Measurements from ENCODE around the gene SIT1. TPM values are rescaled to one million over a fixed set of nuclear protein-coding genes. Genes with fewer than 3 reads are reported as not detected.

Gene SIT1
- total RNA-seq, 4 donors from 2014 or later, result 0.42 to 4.2 (median 1.5) TPM

- peak within 1 kb of the TSS; percentile 31 to 68 (median 58) for H3K4me3 ChIP-seq
- H3K9me3 ChIP-seq, result no peaks in the 10 kb centered on the region
- TF ChIP-seq CTCF (IDR thresholded peaks at IDR 0.05) (peak in 1 of 6 experiments; percentile 31), POLR2A (IDR thresholded peaks at IDR 0.05) (no peak)
- H3K36me3 ChIP-seq, result peaks cover 0 to 26% (median 0%) of the 10 kb centered on the region in 3 donors
- DNase-seq, result no peak
- H3K27me3 ChIP-seq, result no peaks in the 10 kb centered on the region
- 3 to 18% methylated on average over 8 to 15 of the region's 58 CpGs for WGBS, 2 donors
- H3K4me1 ChIP-seq, result peaks cover 9 to 60% (median 15%) of the 10 kb centered on the region in 3 donors
- intact Hi-C loops (cut with DNase I), result no loop called here
- H3K27ac ChIP-seq, result peak within 1 kb of the TSS; percentile 50 to 96 (median 90)
These were observed 14.1 kb upstream of the SIT1 start, which contains the start of gene ARHGEF39 for GRCh38 chr9:35664531-35665470. Gene ARHGEF39 (minus strand): TSS chr9:35665195. CDS start chr9:35665169, 26 bp downstream.

- Histone ChIP-seq H3K9me3 (no peaks in the 10 kb centered on the region), H3K27me3 (no peaks in the 10 kb centered on the region), H3K36me3 (peaks cover 0 to 26% (median 0%) of the 10 kb centered on the region in 3 donors), H3K27ac (peak overlapping the region; percentile 32 to 96 (median 80)), H3K4me1 (peaks cover 18 to 73% (median 22%) of the 10 kb centered on the region in 3 donors), H3K4me3 (no peak overlapping the region)
- TF ChIP-seq CTCF (IDR thresholded peaks at IDR 0.05) (no peak), POLR2A (IDR thresholded peaks at IDR 0.05) (no peak)
- intact Hi-C loops (cut with DNase I), result no loop called here
- DNase-seq, result no peak
- WGBS, 2 donors, result 72 to 87% methylated on average over 5 to 6 of the region's 7 CpGs
These were observed 11.7 kb upstream of the SIT1 start for GRCh38 chr9:35662437-35662836.

- no peak overlapping the region for H3K4me3 ChIP-seq
- peaks cover 18 to 79% (median 27%) of the 10 kb centered on the region in 3 donors for H3K4me1 ChIP-seq
- WGBS, 2 donors, result 27 to 63% methylated on average over 1 to 3 of the region's 3 CpGs
- H3K27me3 ChIP-seq, result no peaks in the 10 kb centered on the region
- TF ChIP-seq POLR2A (IDR thresholded peaks at IDR 0.05), result no peak
- TF ChIP-seq CTCF (IDR thresholded peaks at IDR 0.05), result no peak
- H3K36me3 ChIP-seq, result peaks cover 0 to 26% (median 0%) of the 10 kb centered on the region in 3 donors
- peak overlapping the region; percentile 32 to 96 (median 80) for H3K27ac ChIP-seq
- no peak for DNase-seq
- intact Hi-C loops (cut with DNase I), result no loop called here
- H3K9me3 ChIP-seq, result no peaks in the 10 kb centered on the region
These were observed 11.1 kb upstream of the SIT1 start for GRCh38 chr9:35661756-35662350.

GRCh38 chr9:35660966-35661415 is 10.3 kb upstream of the SIT1 start:
- TF ChIP-seq CTCF (IDR thresholded peaks at IDR 0.05), result peak in 5 of 6 experiments; percentile 22 to 52 (median 42)
- no peak for TF ChIP-seq POLR2A (IDR thresholded peaks at IDR 0.05)
- peaks cover 0 to 26% (median 0%) of the 10 kb centered on the region in 3 donors for H3K36me3 ChIP-seq
- peak overlapping the region in 1 of 4 donors; percentile 94 for H3K4me3 ChIP-seq
- no peak for DNase-seq
- peaks cover 18 to 82% (median 27%) of the 10 kb centered on the region in 3 donors for H3K4me1 ChIP-seq
- 49 to 51% methylated on average over 6 to 7 of the region's 9 CpGs for WGBS, 2 donors
- H3K27me3 ChIP-seq, result no peaks in the 10 kb centered on the region
- intact Hi-C loops (cut with DNase I), result no loop called here
- H3K9me3 ChIP-seq, result no peaks in the 10 kb centered on the region
- peak overlapping the region; percentile 32 to 98 (median 96) for H3K27ac ChIP-seq

Measured in esophagus squamous epithelium (tissue), 5 donors.